ACC112 (cell line): ENCODE measurements around the gene DGLUCY.
"Not testable (repeated sequence)": the region's sequence is repeated elsewhere in the genome, so short reads cannot be mapped to it uniquely, and the experiment has no call there.

Experiments used
- H2AFZ ChIP-seq: fragments of 200-600 bp; sonication (generic); one replicate; pipeline ENCODE4 v1.6.0; 2017; ENCODE audit warnings: antibody characterized with exemption, low read length; ENCODE audit not compliant: unreplicated experiment
- H3K27ac ChIP-seq: fragments of 200-600 bp; sonication (generic); 2 replicates; pipeline ENCODE4 v1.5.1; 2014; ENCODE audit warnings: low read depth, mild to moderate bottlenecking, antibody characterized with exemption, low read length, moderate library complexity
- H3K27me3 ChIP-seq: fragments of 200-600 bp; sonication (generic); 2 replicates; pipeline ENCODE4 v1.6.1; 2014; ENCODE audit warnings: mild to moderate bottlenecking, antibody characterized with exemption, low read length, moderate library complexity, mixed read lengths; ENCODE audit not compliant: insufficient read depth
- H3K36me3 ChIP-seq: fragments of 200-600 bp; sonication (generic); 2 replicates; pipeline ENCODE4 v1.6.1; 2016; ENCODE audit warnings: mild to moderate bottlenecking, antibody characterized with exemption, low read length, moderate library complexity, mixed read lengths; ENCODE audit not compliant: insufficient read depth
- H3K4me1 ChIP-seq: fragments of 200-600 bp; sonication (generic); one replicate; pipeline ENCODE4 v1.6.1; 2016; ENCODE audit warnings: low read length, mixed read lengths; ENCODE audit not compliant: insufficient read depth, unreplicated experiment, control insufficient read depth
- H3K4me3 ChIP-seq: fragments of 200-600 bp; sonication (generic); 2 replicates; pipeline ENCODE4 v1.5.1; 2014; ENCODE audit warnings: mild to moderate bottlenecking, low read depth, low read length
- H3K79me2 ChIP-seq: fragments of 200-600 bp; sonication (generic); one replicate; pipeline ENCODE4 v1.6.0; 2016; ENCODE audit warnings: low read length; ENCODE audit not compliant: control insufficient read depth, unreplicated experiment, insufficient read depth

Gene DGLUCY

GRCh38 chr14:91113829-91114078 lies at the start of gene DGLUCY:
Gene DGLUCY (plus strand): TSS chr14:91114073. CDS start chr14:91160295, 46,222 bp downstream.
- Histone ChIP-seq H3K4me3 (peak within 1 kb of the TSS; percentile 82), H3K36me3 (peaks cover 10% of the 10 kb centered on the region), H3K4me1 (peaks cover 36% of the 10 kb centered on the region), H3K27me3 (no peaks in the 10 kb centered on the region), H3K27ac (peak within 1 kb of the TSS; percentile 83), H2AFZ (peak within 1 kb of the TSS; percentile 81), H3K79me2 (peaks cover 37% of the 10 kb centered on the region)

- H3K79me2 ChIP-seq: no peaks in the 10 kb centered on the region
- no peak overlapping the region for H3K27ac ChIP-seq
- peaks cover 4% of the 10 kb centered on the region for H3K4me1 ChIP-seq
- H3K4me3 ChIP-seq: no peak overlapping the region
- H3K27me3 ChIP-seq: no peaks in the 10 kb centered on the region
- H2AFZ ChIP-seq: no peak overlapping the region
- H3K36me3 ChIP-seq: no peaks in the 10 kb centered on the region
Observed at GRCh38 chr14:91065266-91065665, 48.6 kb upstream of the DGLUCY start.

GRCh38 chr14:91067186-91067585 lies 46.7 kb upstream of the DGLUCY start:
- no peak overlapping the region for H3K4me3 ChIP-seq
- H3K79me2 ChIP-seq: no peaks in the 10 kb centered on the region
- no peak overlapping the region for H3K27ac ChIP-seq
- no peaks in the 10 kb centered on the region for H3K27me3 ChIP-seq
- H3K4me1 ChIP-seq: no peaks in the 10 kb centered on the region
- no peaks in the 10 kb centered on the region for H3K36me3 ChIP-seq
- H2AFZ ChIP-seq: no peak overlapping the region

GRCh38 chr14:91068642-91069041 lies 45.2 kb upstream of the DGLUCY start:
- Histone ChIP-seq H3K79me2 (no peaks in the 10 kb centered on the region), H3K4me1 (no peaks in the 10 kb centered on the region), H3K4me3 (no peak overlapping the region), H3K27ac (no peak overlapping the region), H3K36me3 (no peaks in the 10 kb centered on the region), H2AFZ (no peak overlapping the region), H3K27me3 (no peaks in the 10 kb centered on the region)

- H3K36me3 ChIP-seq: no peaks in the 10 kb centered on the region
- no peak overlapping the region for H2AFZ ChIP-seq
- H3K4me1 ChIP-seq: no peaks in the 10 kb centered on the region
- no peak overlapping the region for H3K27ac ChIP-seq
- H3K4me3 ChIP-seq: no peak overlapping the region
- no peaks in the 10 kb centered on the region for H3K27me3 ChIP-seq
- no peaks in the 10 kb centered on the region for H3K79me2 ChIP-seq
Observed at GRCh38 chr14:91070572-91070971, 43.3 kb upstream of the DGLUCY start.

- Histone ChIP-seq H3K27me3 (no peaks in the 10 kb centered on the region), H3K27ac (no peak overlapping the region), H3K79me2 (no peaks in the 10 kb centered on the region), H3K4me1 (no peaks in the 10 kb centered on the region), H3K4me3 (no peak overlapping the region), H2AFZ (no peak overlapping the region), H3K36me3 (no peaks in the 10 kb centered on the region)
Observed at GRCh38 chr14:91075553-91075952, 38.3 kb upstream of the DGLUCY start.

- H3K27ac ChIP-seq: no peak overlapping the region
- no peak overlapping the region for H3K4me3 ChIP-seq
- no peaks in the 10 kb centered on the region for H3K4me1 ChIP-seq
- no peaks in the 10 kb centered on the region for H3K36me3 ChIP-seq
- H2AFZ ChIP-seq: no peak overlapping the region
- H3K79me2 ChIP-seq: no peaks in the 10 kb centered on the region
- H3K27me3 ChIP-seq: no peaks in the 10 kb centered on the region
Observed at GRCh38 chr14:91078095-91078737, 35.7 kb upstream of the DGLUCY start.

GRCh38 chr14:91080071-91080470 lies 33.8 kb upstream of the DGLUCY start:
- Histone ChIP-seq H3K27ac (no peak overlapping the region), H3K27me3 (no peaks in the 10 kb centered on the region), H3K4me3 (no peak overlapping the region), H3K79me2 (no peaks in the 10 kb centered on the region), H3K36me3 (no peaks in the 10 kb centered on the region), H2AFZ (no peak overlapping the region), H3K4me1 (no peaks in the 10 kb centered on the region)

- H2AFZ ChIP-seq: no peak overlapping the region
- no peaks in the 10 kb centered on the region for H3K36me3 ChIP-seq
- no peaks in the 10 kb centered on the region for H3K79me2 ChIP-seq
- no peaks in the 10 kb centered on the region for H3K4me1 ChIP-seq
- H3K27me3 ChIP-seq: peaks cover 4% of the 10 kb centered on the region
- no peak overlapping the region for H3K27ac ChIP-seq
- no peak overlapping the region for H3K4me3 ChIP-seq
Observed at GRCh38 chr14:91082282-91082681, 31.6 kb upstream of the DGLUCY start.

GRCh38 chr14:91084516-91084915 lies 29.4 kb upstream of the DGLUCY start:
- Histone ChIP-seq H2AFZ (no peak overlapping the region), H3K4me3 (no peak overlapping the region), H3K27ac (no peak overlapping the region), H3K27me3 (peaks cover 18% of the 10 kb centered on the region), H3K79me2 (no peaks in the 10 kb centered on the region), H3K36me3 (no peaks in the 10 kb centered on the region), H3K4me1 (no peaks in the 10 kb centered on the region)

GRCh38 chr14:91087470-91087869 lies 26.4 kb upstream of the DGLUCY start:
- not testable (repeated sequence) for H3K27ac ChIP-seq, H3K4me1 ChIP-seq, H2AFZ ChIP-seq, H3K36me3 ChIP-seq, H3K79me2 ChIP-seq, H3K4me3 ChIP-seq
- H3K27me3 ChIP-seq: peaks cover 39% of the 10 kb centered on the region
